GM10266 (cell line): ENCODE results near the gene CENPX.

Experiments
- DNase-seq: peaks from one replicate; pipeline ENCODE4 v3.0.0; 2012; ENCODE audit errors: extremely low spot score
- TF ChIP-seq, protein P1 (sequence below): IDR thresholded peaks from 2 replicates; pipeline ENCODE4 v1.5.1; 2012; ENCODE audit warnings: mild to moderate bottlenecking, low read depth; ENCODE audit not compliant: control insufficient read depth, insufficient read depth; ENCODE audit errors: missing control alignments

The CENPX gene

GRCh38 chr17:81976332-81977210, 46.1 kb downstream of the CENPX start:
- TF ChIP-seq, protein P1, sequence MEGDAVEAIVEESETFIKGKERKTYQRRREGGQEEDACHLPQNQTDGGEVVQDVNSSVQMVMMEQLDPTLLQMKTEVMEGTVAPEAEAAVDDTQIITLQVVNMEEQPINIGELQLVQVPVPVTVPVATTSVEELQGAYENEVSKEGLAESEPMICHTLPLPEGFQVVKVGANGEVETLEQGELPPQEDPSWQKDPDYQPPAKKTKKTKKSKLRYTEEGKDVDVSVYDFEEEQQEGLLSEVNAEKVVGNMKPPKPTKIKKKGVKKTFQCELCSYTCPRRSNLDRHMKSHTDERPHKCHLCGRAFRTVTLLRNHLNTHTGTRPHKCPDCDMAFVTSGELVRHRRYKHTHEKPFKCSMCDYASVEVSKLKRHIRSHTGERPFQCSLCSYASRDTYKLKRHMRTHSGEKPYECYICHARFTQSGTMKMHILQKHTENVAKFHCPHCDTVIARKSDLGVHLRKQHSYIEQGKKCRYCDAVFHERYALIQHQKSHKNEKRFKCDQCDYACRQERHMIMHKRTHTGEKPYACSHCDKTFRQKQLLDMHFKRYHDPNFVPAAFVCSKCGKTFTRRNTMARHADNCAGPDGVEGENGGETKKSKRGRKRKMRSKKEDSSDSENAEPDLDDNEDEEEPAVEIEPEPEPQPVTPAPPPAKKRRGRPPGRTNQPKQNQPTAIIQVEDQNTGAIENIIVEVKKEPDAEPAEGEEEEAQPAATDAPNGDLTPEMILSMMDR, result no peak
- DNase-seq, result no peak

GRCh38 chr17:81973432-81973831, 49.2 kb downstream of the CENPX start:
- TF ChIP-seq, protein P1, result no peak
- DNase-seq, result no peak

DNA sequence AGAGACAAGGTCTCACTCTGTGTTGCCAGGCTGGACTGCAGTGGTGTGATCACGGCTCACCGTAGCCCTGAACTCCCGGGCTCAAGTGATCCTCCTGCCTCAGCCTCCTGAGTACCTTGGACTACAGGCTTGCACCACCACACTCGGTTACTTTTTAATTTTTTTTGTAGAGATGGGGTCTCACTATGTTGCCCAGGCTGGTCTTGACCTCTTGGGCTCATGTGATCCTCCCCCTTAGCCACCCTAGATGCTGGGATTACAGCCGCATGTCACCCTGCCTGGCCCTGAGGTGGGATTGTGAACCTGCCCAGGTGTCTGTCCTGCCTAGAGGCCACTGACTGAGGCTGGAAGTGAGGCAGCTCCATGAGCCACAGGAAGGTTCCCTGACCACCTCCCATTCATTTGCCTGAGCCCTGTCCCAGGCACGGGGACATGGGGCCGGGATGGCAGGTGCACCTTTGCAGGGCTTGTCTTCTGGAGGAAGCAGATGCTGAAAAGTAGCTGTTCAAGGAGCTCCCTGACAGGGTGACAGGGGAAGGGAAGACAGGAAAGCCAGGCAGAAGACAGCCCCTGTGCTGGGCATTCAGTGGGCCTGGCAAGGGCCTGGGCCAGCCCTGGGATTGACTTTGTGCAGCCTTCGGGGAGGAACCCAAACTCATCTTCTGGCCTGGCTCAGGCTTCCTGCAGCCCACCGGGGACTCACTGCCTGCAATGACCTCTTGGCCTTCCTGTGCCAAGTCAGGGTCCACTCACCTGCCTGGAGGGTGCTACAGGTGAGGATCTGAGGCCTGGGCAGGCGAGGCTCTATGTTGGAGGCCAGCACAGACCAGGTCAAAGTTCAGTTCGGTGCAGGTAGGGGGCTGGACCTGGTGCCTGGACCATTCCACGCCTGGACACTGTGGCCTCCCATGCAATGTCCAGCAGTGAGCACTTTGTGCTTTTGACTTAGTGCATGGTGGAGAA, 53.5 kb downstream of the CENPX start:
- DNase-seq, result no peak
- TF ChIP-seq, protein P1, result no peak
